NT2/D1 (cell line): ENCODE data around the gene GK.

Experiments used
- SUZ12 ChIP-seq: IDR thresholded peaks from 2 replicates; pipeline ENCODE4 v1.6.1; 2011; ENCODE audit not compliant: insufficient read length, insufficient read depth; ENCODE audit errors: extremely low read depth
- YY1 ChIP-seq: IDR thresholded peaks from 2 replicates; pipeline ENCODE4 v1.6.1; 2011; ENCODE audit not compliant: insufficient read length, insufficient read depth

GRCh38 chrX:30626402-30626801 lies 26.8 kb upstream of the GK start:
- TF ChIP-seq SUZ12 (no peak), YY1 (no peak)
